HG03103 (cell line): ENCODE measurements around the gene SRPK2.
"Not testable (repeated sequence)": the region's sequence is repeated elsewhere in the genome, so short reads cannot be mapped to it uniquely, and the experiment has no call there.

Experiments
- ATAC-seq: cut with Tn5 transposase; IDR thresholded peaks from one replicate; pipeline ENCODE4 v1.9.1; 2021; ENCODE audit warnings: low read depth; ENCODE audit not compliant: unreplicated experiment

The SRPK2 gene

DNA sequence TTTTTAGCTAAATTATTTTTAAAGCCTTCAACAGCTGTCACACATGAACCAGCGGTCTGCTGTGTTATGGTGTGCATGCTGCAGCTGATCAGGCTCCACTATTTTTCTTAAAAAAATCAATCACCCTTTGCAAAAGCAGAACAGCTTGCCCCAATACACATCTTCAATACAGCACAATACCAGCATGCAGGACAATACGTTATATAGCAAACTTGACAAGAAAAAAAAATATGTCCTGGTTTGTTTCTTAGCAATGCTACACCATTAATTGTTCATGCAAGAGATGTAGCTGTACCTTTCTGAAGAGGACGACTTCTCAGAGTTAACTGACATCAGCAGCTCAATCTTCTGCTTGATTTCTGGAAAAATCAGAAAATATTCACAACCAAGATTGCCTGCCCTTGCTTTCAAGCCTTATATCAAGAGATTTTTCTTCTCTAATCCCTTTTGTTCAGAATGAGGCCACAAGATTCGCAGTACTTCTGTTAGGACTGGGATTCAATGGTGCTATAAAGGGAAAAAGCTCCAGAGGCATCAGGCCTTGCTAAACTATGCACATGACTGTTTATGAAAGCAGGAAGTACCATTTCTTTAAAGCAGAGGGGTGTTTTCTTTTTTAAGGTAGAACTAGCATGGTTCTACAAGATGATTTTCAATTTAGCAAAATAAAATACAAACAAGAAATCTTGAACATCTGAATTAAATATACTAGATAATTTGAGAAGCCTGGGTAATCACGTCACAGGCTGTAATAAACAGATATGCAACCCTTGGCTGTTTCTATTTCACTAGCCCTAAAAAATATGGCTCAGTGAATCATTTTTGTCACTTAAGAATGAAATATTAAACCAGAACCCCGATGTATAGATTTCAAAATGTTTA, 120.0 kb downstream of the SRPK2 start:
- ATAC-seq, result peak; percentile 74

DNA sequence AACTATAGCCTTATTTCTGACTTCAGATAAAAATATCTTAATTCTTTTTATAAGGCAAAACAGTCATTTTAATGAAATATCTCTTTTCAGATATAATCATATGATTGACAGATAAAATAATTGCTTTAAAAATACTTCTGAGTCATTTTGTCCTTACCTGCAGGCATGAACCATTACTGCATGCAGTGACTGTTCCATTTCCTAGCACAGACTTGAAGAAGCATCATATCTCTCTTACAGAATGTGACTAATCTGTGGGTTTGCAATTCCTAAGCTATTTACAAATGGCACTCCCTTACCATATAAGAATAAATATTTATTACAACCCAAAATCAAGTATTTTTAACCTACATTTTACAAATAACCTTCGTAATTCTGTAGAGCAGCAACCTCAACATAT, 120.7 kb downstream of the SRPK2 start:
- no peak for ATAC-seq

DNA sequence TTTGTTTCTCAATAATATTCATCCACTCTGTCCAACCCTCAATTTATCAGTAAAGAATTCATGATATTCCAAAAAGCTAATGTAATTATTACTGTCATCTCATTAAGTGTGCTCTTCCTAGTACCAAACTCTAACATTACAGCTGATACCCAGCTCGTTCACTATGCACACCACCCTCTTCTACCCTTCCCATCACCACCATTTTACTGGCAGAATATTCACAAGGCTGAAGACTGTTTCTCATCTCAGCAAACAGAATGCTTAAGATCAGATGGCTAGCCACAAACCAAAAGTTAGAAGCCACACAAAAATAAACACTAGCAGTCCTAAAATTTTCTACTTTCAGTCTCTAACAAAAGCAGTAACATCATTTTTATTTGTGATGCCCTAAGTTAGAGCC, 121.5 kb downstream of the SRPK2 start:
- no peak for ATAC-seq

DNA sequence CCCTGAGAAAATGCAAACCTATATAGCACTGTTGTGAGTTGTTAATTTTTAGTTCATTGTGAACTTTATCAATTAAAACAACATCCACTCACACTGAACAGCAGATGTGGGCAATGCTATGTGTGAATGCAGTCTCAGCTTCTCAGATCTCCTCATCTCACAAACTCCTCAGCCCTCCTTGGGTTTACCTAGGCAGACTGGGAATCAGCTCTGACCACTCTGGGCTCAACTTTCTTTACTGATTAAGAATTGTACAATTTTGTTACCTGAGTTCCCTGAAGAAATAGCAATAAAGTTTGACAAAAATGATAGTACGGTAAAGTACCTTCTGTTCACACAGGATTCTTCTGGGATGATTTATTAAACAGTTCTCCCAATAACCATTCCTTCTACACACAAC, 124.0 kb downstream of the SRPK2 start:
- ATAC-seq, result no peak

DNA sequence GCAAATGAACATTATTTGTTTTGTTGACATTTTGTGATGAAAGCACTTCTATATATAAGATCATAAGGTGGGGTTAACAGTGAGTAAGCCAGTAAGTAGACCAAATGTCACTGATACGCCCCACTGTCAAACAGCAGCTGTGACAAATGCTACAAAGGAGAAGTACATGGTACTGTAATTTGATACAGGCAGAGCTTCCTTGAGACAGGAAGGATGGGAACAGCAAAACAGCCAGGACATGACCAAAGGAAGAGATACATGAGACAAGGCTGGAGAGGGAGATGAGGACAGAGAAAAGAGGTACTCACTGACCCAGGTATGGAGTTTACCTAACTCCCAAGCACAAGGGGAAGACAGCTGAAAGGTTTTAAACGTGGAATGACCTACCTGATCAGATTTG, 127.0 kb downstream of the SRPK2 start:
- no peak for ATAC-seq

DNA sequence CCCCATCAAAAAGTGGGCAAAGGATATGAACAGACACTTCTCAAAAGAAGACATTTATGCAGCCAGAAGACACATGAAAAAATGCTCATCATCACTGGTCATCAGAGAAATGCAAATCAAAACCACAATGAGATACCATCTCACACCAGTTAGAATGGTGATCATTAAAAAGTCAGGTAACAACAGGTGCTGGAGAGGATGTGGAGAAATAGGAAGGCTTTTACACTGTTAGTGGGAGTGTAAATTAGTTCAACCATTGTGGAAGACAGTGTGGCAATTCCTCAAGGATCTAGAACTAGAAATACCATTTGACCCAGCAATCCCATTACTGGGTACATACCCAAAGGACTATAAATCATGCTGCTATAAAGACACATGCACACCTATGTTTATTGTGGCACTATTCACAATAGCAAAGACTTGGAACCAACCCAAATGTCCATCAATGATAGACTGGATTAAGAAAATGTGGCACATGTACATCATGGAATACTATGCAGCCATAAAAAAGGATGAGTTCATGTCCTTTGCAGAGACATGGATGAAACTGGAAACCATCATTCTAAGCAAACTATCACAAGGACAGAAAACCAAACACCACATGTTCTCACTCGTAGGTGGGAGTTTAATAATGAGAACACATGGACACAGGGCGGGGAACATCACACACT, 128.4 kb downstream of the SRPK2 start:
- ATAC-seq, result not testable (repeated sequence)

DNA sequence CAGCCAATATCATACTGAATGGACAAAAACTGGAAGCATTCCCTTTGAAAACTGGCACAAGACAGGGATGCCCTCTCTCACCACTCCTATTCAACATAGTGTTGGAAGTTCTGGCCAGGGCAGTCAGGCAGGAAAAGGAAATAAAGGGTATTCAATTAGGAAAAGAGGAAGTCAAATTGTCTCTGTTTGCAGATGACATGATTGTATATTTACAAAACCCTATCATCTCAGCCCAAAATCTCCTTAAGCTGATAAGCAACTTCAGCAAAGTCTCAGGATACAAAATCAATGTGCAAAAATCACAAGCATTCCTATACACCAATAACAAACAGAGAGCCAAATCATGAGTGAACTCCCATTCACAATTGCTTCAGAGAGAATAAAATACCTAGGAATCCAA, 129.8 kb downstream of the SRPK2 start:
- ATAC-seq, result not testable (repeated sequence)

DNA sequence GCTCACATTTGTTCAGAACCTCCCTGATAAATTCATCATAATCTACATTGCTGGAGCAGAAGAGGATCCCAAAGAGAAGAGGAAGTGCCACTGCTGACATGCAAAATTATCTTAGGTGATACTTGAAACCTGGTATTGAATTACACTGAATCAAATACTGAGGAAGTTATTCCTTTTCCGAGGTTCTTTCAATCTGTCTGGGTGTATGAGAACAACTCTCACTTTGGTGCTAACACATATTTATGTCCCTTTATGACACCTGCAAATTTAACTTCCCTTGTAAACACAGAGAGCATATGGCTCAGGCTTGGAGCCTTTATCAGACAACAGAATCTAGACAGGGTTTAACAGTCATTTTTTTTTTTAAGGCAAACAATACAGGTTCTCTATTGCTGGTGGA, 131.4 kb downstream of the SRPK2 start:
- ATAC-seq, result no peak

DNA sequence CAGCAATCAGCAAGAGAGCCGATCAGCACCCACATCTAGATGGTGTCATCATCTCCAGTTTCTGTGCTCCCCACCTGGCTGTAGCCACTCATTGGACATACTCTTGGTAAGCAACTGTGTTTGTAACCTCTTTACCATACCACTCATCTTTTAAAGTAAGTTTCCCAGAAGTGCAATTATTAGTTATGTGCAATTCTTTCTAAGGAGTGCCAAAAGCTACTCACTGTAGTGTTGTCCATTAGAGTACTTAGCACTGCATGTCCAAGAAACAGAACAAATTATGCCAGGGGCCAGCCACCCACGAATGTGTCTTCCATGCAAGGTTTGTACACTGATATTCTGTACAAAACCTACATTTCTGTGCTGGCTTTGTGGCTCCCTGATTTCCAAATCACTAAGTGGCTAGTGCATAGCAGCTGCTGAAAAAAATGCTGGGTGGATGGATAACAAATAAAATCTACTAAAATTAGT, 131.9 kb downstream of the SRPK2 start:
- ATAC-seq, result no peak

DNA sequence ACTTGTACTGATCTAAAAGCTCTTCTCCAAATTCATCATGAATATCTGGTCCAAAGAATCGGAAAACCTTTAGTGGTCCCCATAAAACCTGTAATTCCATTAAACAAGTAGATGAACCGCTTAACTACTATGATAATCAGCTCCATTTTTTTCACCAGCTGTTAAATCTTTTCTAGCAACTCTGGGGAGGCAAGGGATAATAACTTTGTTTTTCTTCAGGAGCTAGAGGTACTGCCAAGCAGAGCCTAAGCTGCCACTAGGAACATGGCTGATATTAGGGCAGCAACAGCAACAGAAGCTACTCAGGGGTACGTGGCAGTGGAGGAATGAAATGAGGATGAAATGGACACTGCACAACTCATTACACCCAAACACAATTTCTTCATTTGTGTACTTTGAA, 138.0 kb downstream of the SRPK2 start:
- ATAC-seq, result no peak

DNA sequence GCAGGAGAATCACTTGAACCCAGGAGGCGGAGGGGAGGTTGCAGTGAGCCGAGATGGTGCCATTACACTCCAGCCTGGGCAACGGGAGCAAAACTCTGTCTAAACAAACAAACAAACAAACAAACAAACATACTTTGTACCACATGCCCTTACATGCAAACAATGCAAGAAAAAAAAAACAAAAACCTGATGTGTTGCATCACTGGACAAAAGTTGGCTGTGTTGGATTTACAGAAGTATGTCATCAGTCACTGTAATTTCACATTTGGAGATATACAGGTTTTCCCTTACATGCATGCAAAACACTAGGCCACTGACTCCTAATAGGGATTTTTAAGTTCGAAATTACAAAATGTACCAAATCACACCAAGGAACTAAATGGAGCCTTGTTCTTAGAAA, 138.5 kb downstream of the SRPK2 start:
- ATAC-seq, result no peak

DNA sequence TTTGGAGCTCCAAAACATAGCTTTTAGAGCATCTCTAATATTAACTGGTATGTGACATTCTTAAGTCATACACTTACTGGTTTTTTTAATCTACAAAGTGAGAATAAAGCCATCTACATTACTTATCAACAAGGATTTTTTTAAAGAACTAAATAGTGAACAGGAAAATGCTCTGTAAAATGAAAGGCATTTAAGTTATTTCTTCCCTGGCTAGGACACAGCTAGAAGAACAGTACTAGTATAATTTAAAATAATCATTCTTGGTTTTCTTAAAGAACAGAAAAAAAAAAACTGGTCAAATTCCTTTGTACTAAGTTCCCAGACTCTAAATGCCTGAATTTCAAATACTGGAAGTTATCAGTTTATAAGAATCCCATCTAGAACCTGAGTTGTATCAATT, 139.5 kb downstream of the SRPK2 start:
- no peak for ATAC-seq

DNA sequence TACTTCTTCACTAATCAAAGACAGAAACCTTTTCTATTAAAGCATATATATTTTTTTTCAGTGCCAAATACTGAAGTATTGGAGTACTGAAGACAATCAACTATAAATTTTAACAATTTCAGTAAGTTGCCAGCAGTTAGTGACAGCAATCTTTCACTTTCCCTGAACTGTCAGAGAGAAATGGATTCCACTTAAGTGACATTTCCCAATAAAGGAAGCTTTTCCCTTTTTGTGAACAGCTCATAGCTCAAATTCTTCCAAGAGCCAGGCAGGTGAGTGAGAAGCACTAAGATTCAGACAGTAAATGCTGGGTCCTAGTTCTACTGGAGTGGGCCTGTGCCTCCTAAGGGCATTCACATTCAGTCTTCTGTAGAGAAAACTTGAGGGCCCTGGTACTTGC, 142.0 kb downstream of the SRPK2 start:
- ATAC-seq, result no peak

DNA sequence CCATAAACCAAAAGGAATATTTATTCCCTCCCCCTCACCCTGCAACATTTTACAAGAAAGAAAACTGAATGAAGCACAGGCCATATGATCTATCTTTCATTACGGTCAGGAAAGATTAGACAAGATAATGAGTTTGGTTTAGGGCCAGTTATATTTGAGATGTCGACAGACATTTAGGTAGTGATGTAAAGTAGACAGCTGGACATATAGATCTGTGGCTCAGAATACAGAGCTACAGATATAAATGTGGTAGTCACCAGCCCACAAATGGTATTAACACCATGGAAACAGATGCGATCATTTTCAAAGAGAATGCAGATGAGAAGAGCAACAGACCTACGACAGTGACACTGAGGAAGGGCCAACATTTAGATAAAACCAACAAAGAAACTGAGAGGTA, 142.5 kb downstream of the SRPK2 start:
- no peak for ATAC-seq

DNA sequence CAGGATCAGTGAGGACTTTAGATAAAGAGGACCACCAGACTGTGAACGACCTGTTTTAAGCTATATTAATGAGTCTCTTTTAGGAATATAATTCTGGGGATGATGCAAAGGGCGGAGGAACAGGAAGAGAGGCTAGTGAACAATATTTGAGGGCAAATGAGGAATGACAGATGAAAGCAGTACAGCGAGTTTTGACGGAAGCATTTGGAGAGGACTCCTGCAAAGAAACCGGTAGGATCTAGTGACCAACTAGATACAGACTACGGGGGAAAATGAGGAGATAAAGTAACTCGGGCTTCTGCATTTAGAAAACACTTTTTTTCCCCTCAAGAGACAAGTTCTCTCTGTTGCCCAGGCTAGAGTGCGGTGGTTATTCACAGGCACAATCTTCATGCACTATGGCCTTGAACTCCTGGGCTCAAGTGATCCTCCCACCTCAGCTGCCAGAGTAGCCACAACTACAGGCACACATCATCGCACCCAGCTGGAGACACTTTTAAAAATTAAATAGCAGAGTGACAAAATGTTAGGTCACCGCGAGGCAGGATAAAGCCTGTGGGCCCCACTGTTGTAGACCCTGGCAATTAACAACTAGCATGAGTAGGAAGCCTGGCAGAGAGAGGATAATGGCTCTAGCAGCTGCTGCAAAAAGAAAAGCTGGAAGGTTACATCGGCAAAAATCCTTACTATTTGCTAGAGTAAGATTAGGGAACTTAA, 143.2 kb downstream of the SRPK2 start:
- ATAC-seq, result no peak

DNA sequence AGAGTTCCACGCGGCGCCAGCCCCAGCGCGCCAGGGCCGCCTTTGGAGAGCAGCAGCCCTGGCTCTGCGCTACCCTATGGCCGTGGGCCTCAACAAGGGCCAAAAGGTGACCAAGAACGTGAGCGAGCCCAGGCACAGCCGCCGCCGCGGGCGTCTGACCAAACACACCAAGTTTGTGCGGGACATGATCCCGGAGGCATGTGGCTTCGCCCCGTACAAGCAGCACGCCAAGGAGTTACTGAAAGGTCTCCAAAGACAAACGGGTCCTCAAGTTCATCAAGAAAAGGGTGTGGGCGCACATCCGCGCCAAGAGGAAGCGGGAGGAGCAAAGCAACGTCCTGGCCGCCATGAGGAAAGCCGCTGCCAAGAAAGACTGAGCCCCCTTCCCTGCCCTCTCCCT, 144.1 kb downstream of the SRPK2 start:
- ATAC-seq, result no peak

DNA sequence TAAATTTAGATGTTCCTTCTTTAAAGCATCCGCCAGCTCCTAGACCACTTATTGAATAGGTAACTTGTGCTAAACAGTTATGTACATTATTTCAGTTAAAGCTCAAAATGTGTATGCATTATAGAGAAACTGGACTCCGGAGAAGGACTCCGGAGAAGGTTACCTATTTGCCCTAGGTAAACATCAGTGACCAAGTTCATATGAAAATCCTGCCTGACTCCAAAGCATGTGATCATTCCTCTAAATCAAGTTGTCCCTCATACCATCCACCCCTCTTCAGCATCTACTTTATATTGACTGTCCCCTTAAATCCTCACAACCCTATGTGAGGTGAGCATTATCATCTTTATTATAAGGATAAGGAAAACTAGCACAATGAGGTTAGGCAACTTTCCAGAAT, 147.5 kb downstream of the SRPK2 start:
- ATAC-seq, result no peak

DNA sequence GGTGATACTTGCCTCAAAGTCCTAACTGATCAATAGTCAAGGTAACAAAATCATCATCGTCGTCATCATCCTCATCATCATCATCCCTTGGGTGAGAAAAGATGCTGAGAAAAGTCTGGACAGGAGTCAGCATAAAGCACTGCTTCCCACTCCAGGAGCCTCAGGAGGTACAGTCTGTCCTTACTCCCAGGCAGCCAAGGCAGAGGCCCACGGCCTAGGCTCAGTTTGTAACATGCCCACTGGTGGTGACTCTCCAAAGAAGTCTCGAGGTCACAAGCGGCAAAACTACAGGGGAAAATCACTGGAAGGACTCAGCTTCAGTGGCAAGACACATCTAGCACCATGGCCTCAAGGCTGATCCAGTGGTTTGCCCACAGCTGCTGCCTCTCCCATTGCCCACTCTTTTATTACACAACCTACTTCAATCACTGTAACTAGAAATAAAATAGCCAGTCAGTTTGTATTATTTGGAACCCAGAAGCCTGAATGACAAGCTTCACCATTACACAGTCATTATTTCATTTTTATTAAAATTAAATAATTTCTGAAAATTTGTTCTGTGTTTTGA, 150.4 kb downstream of the SRPK2 start:
- ATAC-seq, result no peak

DNA sequence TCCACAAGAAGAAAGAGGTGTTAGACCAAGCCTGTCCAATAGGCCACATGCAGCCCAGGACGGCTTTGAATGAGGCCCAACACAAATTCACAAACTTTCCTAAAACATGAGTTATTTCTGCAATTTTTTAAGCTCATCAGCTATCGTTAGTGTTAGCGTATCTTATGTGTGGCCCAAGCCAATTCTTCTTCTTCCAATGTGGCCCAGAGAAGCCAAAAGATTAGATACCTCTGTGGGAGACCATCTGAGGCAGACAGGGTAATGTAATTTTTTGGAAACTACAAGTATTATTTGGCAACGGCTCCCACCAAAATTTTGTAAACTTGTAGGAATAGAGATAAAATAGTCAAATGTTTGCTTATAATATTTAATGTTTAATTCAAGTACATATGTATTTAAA, 153.8 kb downstream of the SRPK2 start:
- no peak for ATAC-seq

DNA sequence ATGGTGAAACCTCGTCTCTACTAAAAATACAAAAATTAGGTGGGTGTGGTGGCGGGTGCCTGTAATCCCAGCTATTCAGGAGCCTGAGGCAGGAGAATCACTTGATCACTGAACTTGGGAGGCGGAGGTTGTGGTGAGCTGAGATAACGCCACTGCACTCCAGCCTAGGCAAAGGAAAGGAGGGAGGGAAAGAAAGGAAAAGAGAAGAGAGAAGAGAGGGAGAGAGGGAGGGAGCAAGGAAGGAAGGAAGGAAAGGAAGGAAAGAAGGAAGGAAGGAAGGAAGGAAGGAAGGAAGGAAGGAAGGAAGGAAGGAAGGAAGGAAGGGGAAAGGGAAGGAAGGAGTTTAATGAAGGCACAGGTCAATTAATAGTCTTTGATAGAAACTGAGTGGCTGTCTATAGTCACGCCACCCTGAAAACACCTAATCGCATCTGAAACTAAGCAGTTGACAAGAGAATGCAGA, 155.9 kb downstream of the SRPK2 start:
- ATAC-seq, result not testable (repeated sequence)

DNA sequence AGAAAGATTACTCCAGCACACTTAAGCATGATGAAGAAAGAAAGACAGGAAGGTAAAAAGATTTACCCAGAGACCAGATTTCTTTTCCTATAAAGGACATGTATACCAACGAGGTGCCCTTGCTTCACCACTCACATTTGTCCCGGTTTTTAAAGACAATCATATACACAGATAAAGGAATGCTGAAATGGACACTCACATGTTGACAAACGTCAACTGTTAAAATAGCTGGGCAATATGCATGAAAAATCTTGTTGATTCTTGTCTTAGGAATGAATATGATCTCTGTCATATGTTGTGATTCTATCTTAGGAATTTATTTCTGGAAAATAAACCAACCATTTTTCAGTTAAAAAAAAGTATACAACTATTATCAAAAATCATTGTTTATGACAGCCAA, 158.2 kb downstream of the SRPK2 start:
- ATAC-seq, result no peak
